Activated T-cell treated with anti-CD3 and anti-CD28 coated beads for 1 hour (primary cell): ENCODE measurements around the gene NALF2.

Experiments used
- DNase-seq: peaks from one replicate; pipeline ENCODE4 v3.0.0-alpha.2; 2020; ENCODE audit warnings: low read depth

The NALF2 gene

DNA sequence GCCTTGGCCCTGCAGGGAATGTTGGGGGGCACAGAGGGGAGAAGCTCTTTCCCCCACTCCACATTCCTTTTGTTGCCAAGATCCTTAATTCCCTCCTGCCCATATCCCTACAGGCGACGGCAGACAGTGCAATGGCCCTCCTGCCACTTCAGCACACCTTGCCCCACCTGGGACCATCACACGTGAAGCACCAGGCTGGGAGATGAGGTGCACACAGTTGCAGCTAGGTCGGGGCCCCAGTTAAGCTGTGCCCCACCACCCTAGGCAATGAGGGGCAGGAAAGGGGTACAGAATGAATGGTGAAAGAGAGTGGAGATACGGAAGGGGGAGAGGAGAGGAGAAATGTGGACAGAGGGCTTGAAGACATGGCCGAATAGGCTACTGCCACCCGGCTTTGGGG lies 26.2 kb downstream of the NALF2 start:
- DNase-seq = no peak

DNA sequence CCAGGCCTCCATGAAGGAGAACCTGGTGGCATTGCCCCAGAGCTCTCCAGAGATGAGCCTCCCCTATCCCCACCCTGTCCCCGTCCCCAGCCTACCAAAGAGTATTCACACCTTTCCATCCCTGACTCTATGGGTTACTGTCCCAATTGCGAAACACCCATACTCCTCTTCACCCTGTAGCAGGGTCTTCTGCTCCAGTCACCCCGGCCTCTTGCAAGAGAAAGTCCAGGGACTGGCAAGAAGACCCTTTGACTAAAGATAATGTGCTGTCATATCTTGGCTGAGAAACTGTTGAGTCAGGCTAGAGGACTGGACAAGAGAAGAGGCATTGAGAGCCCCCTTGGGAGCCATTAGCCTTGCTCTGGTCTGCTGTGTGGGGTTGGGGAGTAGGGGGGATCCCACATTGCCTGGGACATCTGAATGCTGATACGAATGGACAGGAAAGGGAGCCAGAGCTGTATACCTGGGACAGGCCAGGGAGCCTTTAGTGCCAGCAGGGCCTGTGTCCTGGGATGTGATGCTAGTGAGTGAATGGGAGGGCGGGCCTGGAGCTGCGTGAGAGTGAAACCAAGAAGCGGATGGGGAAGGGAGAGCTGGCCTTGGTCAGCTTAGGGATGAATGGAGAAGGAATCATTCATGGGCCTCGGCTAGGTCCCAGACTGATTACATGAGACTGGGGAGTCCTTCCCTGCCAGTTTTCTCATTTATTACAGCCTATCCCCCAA lies 27.1 kb downstream of the NALF2 start:
- DNase-seq = no peak

GRCh38 chrX:69535661-69536060 lies 31.5 kb downstream of the NALF2 start:
- DNase-seq = no peak

GRCh38 chrX:69538321-69538876 lies 34.3 kb downstream of the NALF2 start:
- DNase-seq = peak; percentile 69

DNA sequence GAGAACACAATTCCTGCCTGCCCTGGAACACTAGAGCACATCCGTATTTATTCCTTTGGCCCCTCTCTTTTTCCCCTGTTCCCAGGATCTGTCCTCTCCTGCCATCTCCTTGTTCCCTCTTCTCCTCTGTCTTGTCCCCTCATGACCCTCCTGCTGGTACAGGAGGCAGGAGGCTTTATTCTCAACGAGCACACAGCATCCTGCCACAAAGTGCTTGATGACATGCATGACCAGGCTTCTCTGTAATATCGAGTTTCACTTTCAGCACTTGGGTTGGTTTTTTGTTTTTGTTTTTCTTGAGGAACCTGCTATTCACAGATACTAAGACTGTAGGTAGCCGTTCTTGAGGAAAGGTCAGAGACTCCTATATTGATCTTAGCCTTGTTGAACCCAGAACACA lies 35.3 kb downstream of the NALF2 start:
- no peak for DNase-seq

- no peak for DNase-seq
Observed at GRCh38 chrX:69541956-69542355, 37.8 kb downstream of the NALF2 start.

DNA sequence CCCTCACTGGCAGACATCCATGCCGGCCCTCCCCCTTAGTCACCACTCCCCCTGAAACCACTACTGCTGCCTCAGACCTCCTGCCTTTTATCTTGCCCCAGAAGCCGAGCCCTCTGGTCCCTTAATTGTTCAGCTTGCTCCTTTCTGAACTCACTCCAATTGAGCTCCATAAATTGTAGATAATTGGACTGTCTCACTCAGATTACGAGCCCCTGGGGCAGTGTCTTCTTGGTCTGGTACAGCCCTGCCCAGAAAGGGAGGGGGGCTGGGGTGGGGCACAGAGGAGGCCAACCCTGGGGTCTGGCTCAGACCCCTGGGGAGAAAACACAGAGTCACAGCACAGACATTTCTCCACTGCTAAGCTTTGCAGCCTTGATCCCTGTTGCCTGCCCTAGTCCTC lies 39.4 kb downstream of the NALF2 start:
- no peak for DNase-seq

- DNase-seq = no peak
Observed at GRCh38 chrX:69546417-69546816, 42.3 kb downstream of the NALF2 start.

DNA sequence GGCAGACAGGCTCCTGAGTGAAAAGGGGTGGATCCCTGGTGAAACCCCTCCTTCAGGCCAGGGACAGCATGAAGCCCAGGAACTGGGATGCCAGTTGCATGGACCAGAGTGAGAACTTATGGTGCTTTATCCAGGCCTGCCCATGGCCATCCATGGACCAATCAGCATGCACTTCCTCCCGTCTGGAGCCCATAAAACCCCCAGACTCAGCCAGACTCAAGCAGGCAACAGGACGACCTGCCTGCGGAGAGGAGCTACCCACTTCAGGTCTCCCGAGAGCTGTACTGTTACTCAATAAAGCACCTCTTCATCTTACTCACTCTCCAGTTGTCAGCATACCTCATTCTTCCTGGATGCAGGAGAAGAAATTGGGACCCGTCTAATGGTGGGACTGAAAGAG lies 42.9 kb downstream of the NALF2 start:
- no peak for DNase-seq

- no peak for DNase-seq
Observed at GRCh38 chrX:69551421-69552009, 47.4 kb downstream of the NALF2 start.

DNA sequence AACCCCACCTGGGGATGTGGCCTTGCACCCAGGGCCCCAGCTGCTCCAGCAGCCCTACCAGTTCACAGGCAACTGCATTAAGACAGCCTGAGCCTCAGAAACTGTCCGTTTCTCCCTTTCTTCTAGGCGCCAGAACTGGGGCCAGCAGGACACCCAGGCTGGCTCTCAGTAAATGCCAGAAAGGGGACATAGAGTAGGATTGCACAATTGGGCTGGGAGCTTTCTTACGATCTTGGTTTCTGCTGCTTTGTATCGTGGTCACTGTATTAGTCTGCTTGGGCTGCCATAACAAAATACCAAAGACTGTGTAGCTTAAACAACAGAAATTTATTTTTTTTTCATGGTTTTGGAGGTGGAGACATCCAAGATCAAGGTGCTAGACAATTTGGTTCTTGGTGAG lies 48.4 kb downstream of the NALF2 start:
- DNase-seq = no peak
